HEK293 (cell line): ENCODE measurements around the gene RASA2.

Source experiments
- CTCF ChIA-PET: fragments of 350-600 bp; formaldehyde crosslinking; extraction: SDS; loops from one replicate; lab custom pipeline; 2021; ENCODE audit warnings: antibody characterized with exemption; lab: Yijun Ruan, JAX
- POLR2A ChIA-PET: fragments of 300-600 bp; formaldehyde crosslinking; extraction: SDS; loops from one replicate; lab custom pipeline; 2020; ENCODE audit warnings: antibody characterized with exemption, inconsistent platforms; lab: Yijun Ruan, JAX
- H3K27ac ChIP-seq: fragments of 200-500 bp; sonication (Bioruptor generic); 2 replicates; pipeline ENCODE4 v1.5.1; 2014; ENCODE audit warnings: low read depth, low read length, control low read depth, inconsistent platforms; ENCODE audit errors: extremely low read depth
- H3K36me3 ChIP-seq, 2 experiments: fragments of 200-500 bp in 1 of 2; sonication (Bioruptor generic) in 1 of 2; 1 replicate in 1 of 2; 2 replicates in 1 of 2; pipeline ENCODE4 v1.5.1; 2014 to 2017; ENCODE audit warnings: inconsistent platforms in 2 of 2, low read length in 2 of 2; ENCODE audit not compliant: control insufficient read depth in 2 of 2, insufficient read depth in 1 of 2
- H3K4me1 ChIP-seq: fragments of 200-500 bp; sonication (Bioruptor generic); 2 replicates; pipeline ENCODE4 v1.5.1; 2014; ENCODE audit warnings: mild to moderate bottlenecking, low read length, inconsistent platforms; ENCODE audit not compliant: control insufficient read depth, insufficient read depth
- H3K4me3 ChIP-seq: 2 replicates; pipeline ENCODE4 v1.5.1; 2011; ENCODE audit warnings: low read depth, mild to moderate bottlenecking, control low read depth, low read length, moderate library complexity
- H3K9me3 ChIP-seq: fragments of 200-500 bp; sonication (Bioruptor generic); 2 replicates; pipeline ENCODE4 v1.5.1; 2014; ENCODE audit warnings: low read depth, low read length, inconsistent platforms; ENCODE audit not compliant: control insufficient read depth, insufficient read depth
- BCL11B ChIP-seq: fragments of 450-650 bp; formaldehyde crosslinking; IDR thresholded peaks from 2 replicates; pipeline ENCODE4 v1.5.1; 2016; ENCODE audit warnings: low read depth, missing biosample characterization, missing genetic modification characterization
- EGR2 ChIP-seq: fragments of 450-650 bp; formaldehyde crosslinking; IDR thresholded peaks from 2 replicates; pipeline ENCODE4 v1.5.1; 2016; ENCODE audit warnings: low read depth, missing biosample characterization, missing genetic modification characterization
- GFI1B ChIP-seq: fragments of 450-650 bp; formaldehyde crosslinking; IDR thresholded peaks from 2 replicates; pipeline ENCODE4 v1.5.1; 2016; ENCODE audit warnings: missing biosample characterization, missing genetic modification characterization
- GLI2 ChIP-seq: fragments of 450-650 bp; formaldehyde crosslinking; IDR thresholded peaks from 2 replicates; pipeline ENCODE4; 2017; ENCODE audit warnings: missing biosample characterization, missing genetic modification characterization, low read depth, borderline replicate concordance
- KLF16 ChIP-seq: fragments of 450-650 bp; formaldehyde crosslinking; IDR thresholded peaks from 2 replicates; pipeline ENCODE4 v1.5.1; 2017; ENCODE audit warnings: missing biosample characterization, missing genetic modification characterization
- PRDM10 ChIP-seq: fragments of 450-650 bp; formaldehyde crosslinking; IDR thresholded peaks from 2 replicates; pipeline ENCODE4 v1.5.1; 2016; ENCODE audit warnings: missing biosample characterization, missing genetic modification characterization
- PRDM4 ChIP-seq: fragments of 450-650 bp; formaldehyde crosslinking; IDR thresholded peaks from 2 replicates; pipeline ENCODE4 v1.5.1; 2017; ENCODE audit warnings: missing biosample characterization, missing genetic modification characterization
- RBAK ChIP-seq: fragments of 450-650 bp; formaldehyde crosslinking; IDR thresholded peaks from 2 replicates; pipeline ENCODE4 v1.5.1; 2016; ENCODE audit warnings: missing biosample characterization, missing genetic modification characterization
- ZNF302 ChIP-seq: fragments of 450-650 bp; formaldehyde crosslinking; IDR thresholded peaks from 2 replicates; pipeline ENCODE4 v1.5.1; 2016; ENCODE audit warnings: missing biosample characterization, missing genetic modification characterization, low read depth
- ZNF350 ChIP-seq: fragments of 450-650 bp; formaldehyde crosslinking; IDR thresholded peaks from 2 replicates; pipeline ENCODE4 v1.5.0; 2017; ENCODE audit warnings: missing biosample characterization, mild to moderate bottlenecking, missing genetic modification characterization
- ZNF426 ChIP-seq: fragments of 450-650 bp; formaldehyde crosslinking; IDR thresholded peaks from 2 replicates; pipeline ENCODE4 v1.5.1; 2017; ENCODE audit warnings: missing biosample characterization, missing genetic modification characterization, mild to moderate bottlenecking, inconsistent platforms, moderate library complexity
- ZNF518A ChIP-seq: fragments of 450-650 bp; formaldehyde crosslinking; conservative IDR thresholded peaks from 2 replicates; pipeline ENCODE4 v1.5.1; 2016; ENCODE audit warnings: low read depth, missing biosample characterization, missing genetic modification characterization
- ZNF544 ChIP-seq: fragments of 450-650 bp; formaldehyde crosslinking; IDR thresholded peaks from 2 replicates; pipeline ENCODE4 v1.5.0; 2017; ENCODE audit warnings: missing biosample characterization, missing genetic modification characterization
- ZNF600 ChIP-seq: fragments of 450-650 bp; formaldehyde crosslinking; IDR thresholded peaks from 2 replicates; pipeline ENCODE4 v1.5.1; 2016; ENCODE audit warnings: missing biosample characterization, missing genetic modification characterization
- TF ChIP-seq, protein P1 (sequence below): fragments of 450-650 bp; formaldehyde crosslinking; IDR thresholded peaks from 2 replicates; pipeline ENCODE4 v1.5.1; 2016; ENCODE audit warnings: missing biosample characterization, missing genetic modification characterization
- TF ChIP-seq, protein P2 (sequence below): fragments of 450-650 bp; formaldehyde crosslinking; IDR thresholded peaks from 2 replicates; pipeline ENCODE4 v1.5.1; 2016; ENCODE audit warnings: missing biosample characterization, missing genetic modification characterization
- TF ChIP-seq, protein P3 (sequence below): fragments of 450-650 bp; formaldehyde crosslinking; IDR thresholded peaks from 2 replicates; pipeline ENCODE4 v1.5.1; 2017; ENCODE audit warnings: missing biosample characterization, missing genetic modification characterization

The RASA2 gene

DNA sequence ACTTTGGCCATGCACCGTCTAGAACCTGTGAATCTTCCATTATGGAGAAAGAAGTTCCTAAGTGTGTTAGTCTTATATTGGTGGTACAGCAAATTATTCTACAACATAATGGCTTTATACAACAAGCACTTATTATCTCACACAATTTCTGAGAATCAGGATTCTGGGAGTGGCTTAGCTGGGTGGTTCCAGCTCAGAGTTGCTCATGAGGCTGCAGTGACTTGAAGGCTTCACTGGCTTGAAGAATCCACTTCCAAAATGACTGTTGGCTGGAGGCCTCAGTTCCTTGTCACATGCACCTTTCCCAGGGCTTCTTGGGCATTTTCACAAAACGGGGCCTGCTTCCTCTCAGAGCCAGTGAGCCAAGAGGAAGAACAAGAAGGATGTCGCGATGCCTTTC, 169.0 kb downstream of the RASA2 start (continued):
- TF ChIP-seq, protein P1, sequence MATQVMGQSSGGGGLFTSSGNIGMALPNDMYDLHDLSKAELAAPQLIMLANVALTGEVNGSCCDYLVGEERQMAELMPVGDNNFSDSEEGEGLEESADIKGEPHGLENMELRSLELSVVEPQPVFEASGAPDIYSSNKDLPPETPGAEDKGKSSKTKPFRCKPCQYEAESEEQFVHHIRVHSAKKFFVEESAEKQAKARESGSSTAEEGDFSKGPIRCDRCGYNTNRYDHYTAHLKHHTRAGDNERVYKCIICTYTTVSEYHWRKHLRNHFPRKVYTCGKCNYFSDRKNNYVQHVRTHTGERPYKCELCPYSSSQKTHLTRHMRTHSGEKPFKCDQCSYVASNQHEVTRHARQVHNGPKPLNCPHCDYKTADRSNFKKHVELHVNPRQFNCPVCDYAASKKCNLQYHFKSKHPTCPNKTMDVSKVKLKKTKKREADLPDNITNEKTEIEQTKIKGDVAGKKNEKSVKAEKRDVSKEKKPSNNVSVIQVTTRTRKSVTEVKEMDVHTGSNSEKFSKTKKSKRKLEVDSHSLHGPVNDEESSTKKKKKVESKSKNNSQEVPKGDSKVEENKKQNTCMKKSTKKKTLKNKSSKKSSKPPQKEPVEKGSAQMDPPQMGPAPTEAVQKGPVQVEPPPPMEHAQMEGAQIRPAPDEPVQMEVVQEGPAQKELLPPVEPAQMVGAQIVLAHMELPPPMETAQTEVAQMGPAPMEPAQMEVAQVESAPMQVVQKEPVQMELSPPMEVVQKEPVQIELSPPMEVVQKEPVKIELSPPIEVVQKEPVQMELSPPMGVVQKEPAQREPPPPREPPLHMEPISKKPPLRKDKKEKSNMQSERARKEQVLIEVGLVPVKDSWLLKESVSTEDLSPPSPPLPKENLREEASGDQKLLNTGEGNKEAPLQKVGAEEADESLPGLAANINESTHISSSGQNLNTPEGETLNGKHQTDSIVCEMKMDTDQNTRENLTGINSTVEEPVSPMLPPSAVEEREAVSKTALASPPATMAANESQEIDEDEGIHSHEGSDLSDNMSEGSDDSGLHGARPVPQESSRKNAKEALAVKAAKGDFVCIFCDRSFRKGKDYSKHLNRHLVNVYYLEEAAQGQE (tag by site-specific recombination), result no peak
- TF ChIP-seq ZNF518A (tag by site-specific recombination) (no peak), EGR2 (tag by site-specific recombination) (no peak)
- TF ChIP-seq, protein P2, sequence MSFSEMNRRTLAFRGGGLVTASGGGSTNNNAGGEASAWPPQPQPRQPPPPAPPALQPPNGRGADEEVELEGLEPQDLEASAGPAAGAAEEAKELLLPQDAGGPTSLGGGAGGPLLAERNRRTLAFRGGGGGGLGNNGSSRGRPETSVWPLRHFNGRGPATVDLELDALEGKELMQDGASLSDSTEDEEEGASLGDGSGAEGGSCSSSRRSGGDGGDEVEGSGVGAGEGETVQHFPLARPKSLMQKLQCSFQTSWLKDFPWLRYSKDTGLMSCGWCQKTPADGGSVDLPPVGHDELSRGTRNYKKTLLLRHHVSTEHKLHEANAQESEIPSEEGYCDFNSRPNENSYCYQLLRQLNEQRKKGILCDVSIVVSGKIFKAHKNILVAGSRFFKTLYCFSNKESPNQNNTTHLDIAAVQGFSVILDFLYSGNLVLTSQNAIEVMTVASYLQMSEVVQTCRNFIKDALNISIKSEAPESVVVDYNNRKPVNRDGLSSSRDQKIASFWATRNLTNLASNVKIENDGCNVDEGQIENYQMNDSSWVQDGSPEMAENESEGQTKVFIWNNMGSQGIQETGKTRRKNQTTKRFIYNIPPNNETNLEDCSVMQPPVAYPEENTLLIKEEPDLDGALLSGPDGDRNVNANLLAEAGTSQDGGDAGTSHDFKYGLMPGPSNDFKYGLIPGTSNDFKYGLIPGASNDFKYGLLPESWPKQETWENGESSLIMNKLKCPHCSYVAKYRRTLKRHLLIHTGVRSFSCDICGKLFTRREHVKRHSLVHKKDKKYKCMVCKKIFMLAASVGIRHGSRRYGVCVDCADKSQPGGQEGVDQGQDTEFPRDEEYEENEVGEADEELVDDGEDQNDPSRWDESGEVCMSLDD (tag by site-specific recombination), result no peak
- TF ChIP-seq, all 188 proteins: peak for 0

DNA sequence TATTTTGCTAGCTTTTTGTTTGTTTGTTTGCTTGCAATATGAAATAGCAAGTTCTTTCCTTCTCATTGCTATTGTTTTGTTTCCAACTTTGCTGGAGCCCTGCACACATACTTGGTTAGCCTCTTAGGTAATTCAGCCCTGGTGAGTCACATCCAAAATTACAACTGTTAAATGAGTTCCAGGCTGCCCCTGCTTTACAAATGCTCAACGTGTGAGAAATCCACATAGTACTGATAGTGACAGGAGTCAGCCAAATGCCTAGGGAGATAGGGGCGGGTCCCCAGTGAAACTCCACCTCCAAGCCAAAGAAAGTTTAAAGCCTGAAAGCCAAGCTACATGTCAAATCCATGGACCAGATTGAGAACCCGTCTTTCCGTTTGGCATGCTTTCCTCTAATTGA, 169.9 kb downstream of the RASA2 start:
- no peak overlapping the region for H3K27ac ChIP-seq
- TF ChIP-seq RBAK (tag by site-specific recombination) (no peak), ZNF426 (tag by site-specific recombination) (no peak), ZNF544 (tag by site-specific recombination) (no peak), PRDM10 (tag by site-specific recombination) (no peak), PRDM4 (no peak), ZNF600 (no peak), ZNF302 (tag by site-specific recombination) (no peak), GFI1B (tag by site-specific recombination) (no peak), ZNF350 (tag by site-specific recombination) (no peak), KLF16 (tag by site-specific recombination) (no peak), BCL11B (no peak), GLI2 (tag by site-specific recombination) (no peak)
- TF ChIP-seq, protein P3, sequence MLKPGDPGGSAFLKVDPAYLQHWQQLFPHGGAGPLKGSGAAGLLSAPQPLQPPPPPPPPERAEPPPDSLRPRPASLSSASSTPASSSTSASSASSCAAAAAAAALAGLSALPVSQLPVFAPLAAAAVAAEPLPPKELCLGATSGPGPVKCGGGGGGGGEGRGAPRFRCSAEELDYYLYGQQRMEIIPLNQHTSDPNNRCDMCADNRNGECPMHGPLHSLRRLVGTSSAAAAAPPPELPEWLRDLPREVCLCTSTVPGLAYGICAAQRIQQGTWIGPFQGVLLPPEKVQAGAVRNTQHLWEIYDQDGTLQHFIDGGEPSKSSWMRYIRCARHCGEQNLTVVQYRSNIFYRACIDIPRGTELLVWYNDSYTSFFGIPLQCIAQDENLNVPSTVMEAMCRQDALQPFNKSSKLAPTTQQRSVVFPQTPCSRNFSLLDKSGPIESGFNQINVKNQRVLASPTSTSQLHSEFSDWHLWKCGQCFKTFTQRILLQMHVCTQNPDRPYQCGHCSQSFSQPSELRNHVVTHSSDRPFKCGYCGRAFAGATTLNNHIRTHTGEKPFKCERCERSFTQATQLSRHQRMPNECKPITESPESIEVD (tag by site-specific recombination), result no peak

More for the DNA sequence above, 169.9 kb downstream of the RASA2 start:
- Histone ChIP-seq H3K9me3 (no peaks in the 10 kb centered on the region), H3K4me1 (no peaks in the 10 kb centered on the region), H3K36me3 (no peaks in the 10 kb centered on the region), H3K4me3 (no peak overlapping the region)
- ChIA-PET CTCF (no interaction called here), POLR2A (no interaction called here)
